HEK293 (cell line): Measurements from ENCODE around the gene TAF1D.

Experiments
- CTCF ChIP-seq: fragments of 450-650 bp; formaldehyde crosslinking; IDR thresholded peaks from 2 replicates; pipeline ENCODE4 v1.5.1; 2016; ENCODE audit warnings: missing biosample characterization, missing genetic modification characterization
- KLF16 ChIP-seq: fragments of 450-650 bp; formaldehyde crosslinking; IDR thresholded peaks from 2 replicates; pipeline ENCODE4 v1.5.1; 2017; ENCODE audit warnings: missing biosample characterization, missing genetic modification characterization
- WT1 ChIP-seq: fragments of 450-650 bp; formaldehyde crosslinking; IDR thresholded peaks from 2 replicates; pipeline ENCODE4 v1.5.1; 2016; ENCODE audit warnings: missing biosample characterization, missing genetic modification characterization
- ZNF121 ChIP-seq: fragments of 450-650 bp; formaldehyde crosslinking; IDR thresholded peaks from 2 replicates; pipeline ENCODE4 v1.5.1; 2016; ENCODE audit warnings: missing biosample characterization, missing genetic modification characterization
- ZNF148 ChIP-seq: fragments of 450-650 bp; formaldehyde crosslinking; IDR thresholded peaks from 2 replicates; pipeline ENCODE4 v1.5.0; 2017; ENCODE audit warnings: missing biosample characterization, missing genetic modification characterization, borderline replicate concordance
- ZNF366 ChIP-seq: fragments of 450-650 bp; formaldehyde crosslinking; conservative IDR thresholded peaks from 2 replicates; pipeline ENCODE4 v1.5.1; 2016; ENCODE audit warnings: missing biosample characterization, missing genetic modification characterization
- ZNF704 ChIP-seq: fragments of 450-650 bp; formaldehyde crosslinking; IDR thresholded peaks from 2 replicates; pipeline ENCODE4 v1.5.1; 2016; ENCODE audit warnings: missing biosample characterization, missing genetic modification characterization
- TF ChIP-seq, protein P1 (sequence below): fragments of 450-650 bp; formaldehyde crosslinking; IDR thresholded peaks from 2 replicates; pipeline ENCODE4 v1.5.1; 2016; ENCODE audit warnings: missing biosample characterization, missing genetic modification characterization

GRCh38 chr11:93757924-93758865, 16.9 kb upstream of the TAF1D start:
- no peak for TF ChIP-seq ZNF704 (tag by site-specific recombination)
- TF ChIP-seq WT1 = no peak
- TF ChIP-seq ZNF121 (tag by site-specific recombination) = no peak
- no peak for TF ChIP-seq ZNF148 (tag by site-specific recombination)
- TF ChIP-seq, protein P1, sequence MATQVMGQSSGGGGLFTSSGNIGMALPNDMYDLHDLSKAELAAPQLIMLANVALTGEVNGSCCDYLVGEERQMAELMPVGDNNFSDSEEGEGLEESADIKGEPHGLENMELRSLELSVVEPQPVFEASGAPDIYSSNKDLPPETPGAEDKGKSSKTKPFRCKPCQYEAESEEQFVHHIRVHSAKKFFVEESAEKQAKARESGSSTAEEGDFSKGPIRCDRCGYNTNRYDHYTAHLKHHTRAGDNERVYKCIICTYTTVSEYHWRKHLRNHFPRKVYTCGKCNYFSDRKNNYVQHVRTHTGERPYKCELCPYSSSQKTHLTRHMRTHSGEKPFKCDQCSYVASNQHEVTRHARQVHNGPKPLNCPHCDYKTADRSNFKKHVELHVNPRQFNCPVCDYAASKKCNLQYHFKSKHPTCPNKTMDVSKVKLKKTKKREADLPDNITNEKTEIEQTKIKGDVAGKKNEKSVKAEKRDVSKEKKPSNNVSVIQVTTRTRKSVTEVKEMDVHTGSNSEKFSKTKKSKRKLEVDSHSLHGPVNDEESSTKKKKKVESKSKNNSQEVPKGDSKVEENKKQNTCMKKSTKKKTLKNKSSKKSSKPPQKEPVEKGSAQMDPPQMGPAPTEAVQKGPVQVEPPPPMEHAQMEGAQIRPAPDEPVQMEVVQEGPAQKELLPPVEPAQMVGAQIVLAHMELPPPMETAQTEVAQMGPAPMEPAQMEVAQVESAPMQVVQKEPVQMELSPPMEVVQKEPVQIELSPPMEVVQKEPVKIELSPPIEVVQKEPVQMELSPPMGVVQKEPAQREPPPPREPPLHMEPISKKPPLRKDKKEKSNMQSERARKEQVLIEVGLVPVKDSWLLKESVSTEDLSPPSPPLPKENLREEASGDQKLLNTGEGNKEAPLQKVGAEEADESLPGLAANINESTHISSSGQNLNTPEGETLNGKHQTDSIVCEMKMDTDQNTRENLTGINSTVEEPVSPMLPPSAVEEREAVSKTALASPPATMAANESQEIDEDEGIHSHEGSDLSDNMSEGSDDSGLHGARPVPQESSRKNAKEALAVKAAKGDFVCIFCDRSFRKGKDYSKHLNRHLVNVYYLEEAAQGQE (tag by site-specific recombination) = no peak
- TF ChIP-seq KLF16 (tag by site-specific recombination) = no peak
- no peak for TF ChIP-seq ZNF366 (tag by site-specific recombination)
- TF ChIP-seq CTCF = no peak
